ENCODE data around the gene FRMPD2. TPM values are rescaled to one million over a fixed set of nuclear protein-coding genes. Genes with fewer than 3 reads are reported as not detected.

The FRMPD2 gene
- not detected in 2 replicates for total RNA-seq (2014; rRNA removed; shearing (Covaris generic))
- not detected in 2 replicates for polyA plus RNA-seq (2016; fragmentation: Nextera tagmentation; extraction: Ambion mirVana)

GRCh38 chr10:48274636-48275035 is at the start of gene FRMPD2:
FRMPD2 (minus strand) TSS chr10:48274696; CDS start chr10:48274567, 129 bp downstream.
- no peak for TF ChIP-seq EZH2 (IDR thresholded peaks at IDR 0.05; ENCODE audit: insufficient read depth, poor library complexity, severe bottlenecking)
- no peak for TF ChIP-seq EZH2phosphoT487 (IDR thresholded peaks at IDR 0.05; ENCODE audit: insufficient read depth, low read depth)
- Histone ChIP-seq H2AFZ (no peak within 1 kb of the TSS), H3K36me3 (ENCODE audit: low read depth) (no peaks in the 10 kb centered on the region), H3K9me2 (ENCODE audit: insufficient read depth) (no peaks in the 10 kb centered on the region), H3K9ac (no peak within 1 kb of the TSS), H3K4me1 (ENCODE audit: insufficient read depth) (no peaks in the 10 kb centered on the region), H3K9me3 (ENCODE audit: low read depth) (no peaks in the 10 kb centered on the region), H3K79me2 (ENCODE audit: insufficient read depth) (no peaks in the 10 kb centered on the region), H3K4me2 (ENCODE audit: unreplicated experiment) (no peak within 1 kb of the TSS), H3K27ac (no peak within 1 kb of the TSS), H4K20me1 (ENCODE audit: insufficient read depth) (no peaks in the 10 kb centered on the region), H3F3A (ENCODE audit: insufficient read depth) (no peaks in the 10 kb centered on the region), H3K27me3 (replicated peaks; ENCODE audit: insufficient read depth) (peaks cover 25% of the 10 kb centered on the region), H3K4me3 (no peak within 1 kb of the TSS)
- DNase-seq, result no peak
- in situ Hi-C loops (cut with MboI), result no loop called here
- 62% methylated on average over 8 of the region's 8 CpGs for WGBS, 2 experiments (ENCODE audit: low coverage in 1 of 2, low lambda C conversion rate in 2 of 2, missing lambda C conversion rate in 2 of 2)

GRCh38 chr10:48322017-48322416 is 47.5 kb upstream of the FRMPD2 start:
- no peak overlapping the region for H3K27ac ChIP-seq
- TF ChIP-seq EZH2 (IDR thresholded peaks at IDR 0.05; ENCODE audit: insufficient read depth, poor library complexity, severe bottlenecking), result no peak
- no peak for TF ChIP-seq EZH2phosphoT487 (IDR thresholded peaks at IDR 0.05; ENCODE audit: insufficient read depth, low read depth)
- H3K9ac ChIP-seq, result no peak overlapping the region
- peaks cover 10% of the 10 kb centered on the region for H3K4me1 ChIP-seq (ENCODE audit: insufficient read depth)
- H3K79me2 ChIP-seq (ENCODE audit: insufficient read depth), result peaks cover 100% of the 10 kb centered on the region
- H3K4me3 ChIP-seq, result no peak overlapping the region
- H3K36me3 ChIP-seq (ENCODE audit: low read depth), result no peaks in the 10 kb centered on the region
- no peaks in the 10 kb centered on the region for H3K9me3 ChIP-seq (ENCODE audit: low read depth)
- in situ Hi-C loops (cut with MboI), result no loop called here
- DNase-seq, result peak; percentile 21
- 88 to 91% methylated on average over 3 of the region's 3 CpGs for WGBS, 2 experiments (ENCODE audit: low coverage in 1 of 2, low lambda C conversion rate in 2 of 2, missing lambda C conversion rate in 2 of 2)
- peaks cover 26% of the 10 kb centered on the region; the same call in 1 of the 2 replicates for H4K20me1 ChIP-seq (ENCODE audit: insufficient read depth)
- peaks cover 16% of the 10 kb centered on the region for H3F3A ChIP-seq (ENCODE audit: insufficient read depth)
- no peak overlapping the region for H3K4me2 ChIP-seq (ENCODE audit: unreplicated experiment)
- no peak overlapping the region for H2AFZ ChIP-seq
- no peaks in the 10 kb centered on the region for H3K9me2 ChIP-seq (ENCODE audit: insufficient read depth)
- no peaks in the 10 kb centered on the region for H3K27me3 ChIP-seq (replicated peaks; ENCODE audit: insufficient read depth)

GRCh38 chr10:48317321-48317990 is 43.0 kb upstream of the FRMPD2 start:
- H2AFZ ChIP-seq, result no peak overlapping the region
- H3K9ac ChIP-seq, result no peak overlapping the region
- H3K36me3 ChIP-seq (ENCODE audit: low read depth), result no peaks in the 10 kb centered on the region
- in situ Hi-C loops (cut with MboI), result no loop called here
- peaks cover 16% of the 10 kb centered on the region; the same call in 1 of the 2 replicates for H3F3A ChIP-seq (ENCODE audit: insufficient read depth)
- H3K9me2 ChIP-seq (ENCODE audit: insufficient read depth), result no peaks in the 10 kb centered on the region
- TF ChIP-seq EZH2 (IDR thresholded peaks at IDR 0.05; ENCODE audit: insufficient read depth, poor library complexity, severe bottlenecking), result no peak
- TF ChIP-seq EZH2phosphoT487 (IDR thresholded peaks at IDR 0.05; ENCODE audit: insufficient read depth, low read depth), result no peak
- no peak overlapping the region for H3K4me2 ChIP-seq (ENCODE audit: unreplicated experiment)
- no peaks in the 10 kb centered on the region for H3K9me3 ChIP-seq (ENCODE audit: low read depth)
- H3K79me2 ChIP-seq (ENCODE audit: insufficient read depth), result peaks cover 100% of the 10 kb centered on the region
- peaks cover 11% of the 10 kb centered on the region for H3K4me1 ChIP-seq (ENCODE audit: insufficient read depth)
- H3K27me3 ChIP-seq (replicated peaks; ENCODE audit: insufficient read depth), result no peaks in the 10 kb centered on the region
- no peak overlapping the region for H3K4me3 ChIP-seq
- no peak overlapping the region for H3K27ac ChIP-seq
- 70 to 75% methylated on average over 8 of the region's 8 CpGs for WGBS, 2 experiments (ENCODE audit: low coverage in 1 of 2, low lambda C conversion rate in 2 of 2, missing lambda C conversion rate in 2 of 2)
- H4K20me1 ChIP-seq (ENCODE audit: insufficient read depth), result peaks cover 24% of the 10 kb centered on the region
- no peak for DNase-seq

- no peak overlapping the region for H3K9ac ChIP-seq
- 0 out of 2 replicates have a peak, but pooled peaks cover 13% of the 10 kb centered on the region for H3F3A ChIP-seq (ENCODE audit: insufficient read depth)
- peaks cover 100% of the 10 kb centered on the region for H3K79me2 ChIP-seq (ENCODE audit: insufficient read depth)
- H3K9me2 ChIP-seq (ENCODE audit: insufficient read depth), result no peaks in the 10 kb centered on the region
- peaks cover 15% of the 10 kb centered on the region for H4K20me1 ChIP-seq (ENCODE audit: insufficient read depth)
- DNase-seq, result no peak
- no peak overlapping the region for H3K27ac ChIP-seq
- TF ChIP-seq EZH2 (IDR thresholded peaks at IDR 0.05; ENCODE audit: insufficient read depth, poor library complexity, severe bottlenecking) (no peak), EZH2phosphoT487 (IDR thresholded peaks at IDR 0.05; ENCODE audit: insufficient read depth, low read depth) (no peak)
- WGBS, 2 experiments (ENCODE audit: low coverage in 1 of 2, low lambda C conversion rate in 2 of 2, missing lambda C conversion rate in 2 of 2), result 96% methylated on average over 4 of the region's 4 CpGs
- no peak overlapping the region for H2AFZ ChIP-seq
- no peaks in the 10 kb centered on the region for H3K9me3 ChIP-seq (ENCODE audit: low read depth)
- in situ Hi-C loops (cut with MboI), result no loop called here
- H3K4me3 ChIP-seq, result no peak overlapping the region
- no peak overlapping the region for H3K4me2 ChIP-seq (ENCODE audit: unreplicated experiment)
- H3K4me1 ChIP-seq (ENCODE audit: insufficient read depth), result peaks cover 11% of the 10 kb centered on the region
- H3K36me3 ChIP-seq (ENCODE audit: low read depth), result no peaks in the 10 kb centered on the region
- no peaks in the 10 kb centered on the region for H3K27me3 ChIP-seq (replicated peaks; ENCODE audit: insufficient read depth)
Observed at GRCh38 chr10:48316236-48316635, 41.7 kb upstream of the FRMPD2 start.
